OCI-LY1 (cell line): ENCODE results near the gene HERPUD1.

ENCODE experiments used
- H2AFZ ChIP-seq: fragments of 200-600 bp; sonication (generic), shearing (Covaris generic); 2 replicates; pipeline ENCODE4 v1.6.0; 2014; ENCODE audit warnings: antibody characterized with exemption, mild to moderate bottlenecking, low read length
- H3F3A ChIP-seq: fragments of 200-600 bp; sonication (generic), shearing (Covaris generic); 2 replicates; pipeline ENCODE4 v1.6.0; 2014; ENCODE audit warnings: mild to moderate bottlenecking, antibody characterized with exemption, low read length, moderate library complexity; ENCODE audit not compliant: insufficient read depth
- H3K27ac ChIP-seq: fragments of 200-600 bp; sonication (generic); 2 replicates; pipeline ENCODE4 v1.5.1; 2014; ENCODE audit warnings: low read length, mixed run types, mild to moderate bottlenecking, low read depth; ENCODE audit not compliant: poor library complexity, severe bottlenecking
- H3K27me3 ChIP-seq: fragments of 200-600 bp; sonication (generic); 2 replicates; pipeline ENCODE4 v1.6.0; 2014; ENCODE audit warnings: antibody characterized with exemption, mild to moderate bottlenecking, low read length, moderate library complexity; ENCODE audit not compliant: insufficient read depth
- H3K36me3 ChIP-seq: fragments of 200-600 bp; sonication (generic); 2 replicates; pipeline ENCODE4 v1.6.1; 2014; ENCODE audit warnings: mild to moderate bottlenecking, antibody characterized with exemption, low read length, moderate library complexity, mixed read lengths; ENCODE audit not compliant: insufficient read depth
- H3K4me1 ChIP-seq: fragments of 200-600 bp; sonication (generic); 2 replicates; pipeline ENCODE4 v1.5.1; 2014; ENCODE audit warnings: mild to moderate bottlenecking, low read length, moderate library complexity; ENCODE audit not compliant: insufficient read depth, severe bottlenecking
- H3K4me2 ChIP-seq: fragments of 200-600 bp; sonication (generic), shearing (Covaris generic); 2 replicates; pipeline ENCODE4 v1.6.1; 2014; ENCODE audit warnings: low read length
- H3K4me3 ChIP-seq: fragments of 200-600 bp; sonication (generic); 2 replicates; pipeline ENCODE4 v1.5.1; 2014; ENCODE audit warnings: low read length, low read depth, mild to moderate bottlenecking, mixed read lengths; ENCODE audit not compliant: poor library complexity, severe bottlenecking
- H3K79me2 ChIP-seq: fragments of 200-600 bp; shearing (Covaris generic); 2 replicates; pipeline ENCODE4 v1.6.1; 2016; ENCODE audit warnings: mixed run types, low read length, mixed read lengths; ENCODE audit not compliant: insufficient read depth
- H3K9ac ChIP-seq: fragments of 200-600 bp; sonication (generic), shearing (Covaris generic); 2 replicates; pipeline ENCODE4 v1.6.1; 2014; ENCODE audit warnings: mild to moderate bottlenecking, low read length, mixed read lengths
- H3K9me2 ChIP-seq: fragments of 200-600 bp; sonication (generic), shearing (Covaris generic); 2 replicates; pipeline ENCODE4 v1.6.1; 2014; ENCODE audit warnings: low read depth, mild to moderate bottlenecking, low read length, mixed read lengths
- H3K9me3 ChIP-seq: fragments of 200-600 bp; shearing (Covaris generic); 2 replicates; pipeline ENCODE4 v1.6.1; 2014; ENCODE audit warnings: low read length, mixed read lengths
- H4K20me1 ChIP-seq: fragments of 200-600 bp; sonication (generic), shearing (Covaris generic); 2 replicates; pipeline ENCODE4 v1.6.0; 2016; ENCODE audit warnings: mild to moderate bottlenecking, low read length; ENCODE audit not compliant: insufficient read depth
- CTCF ChIP-seq: fragments of 200-600 bp; sonication (generic), shearing (Covaris generic); IDR thresholded peaks from 2 replicates; pipeline ENCODE4 v1.5.1; 2017; ENCODE audit warnings: mild to moderate bottlenecking, antibody characterized with exemption, low read length, moderate library complexity, mixed read lengths
- EZH2 ChIP-seq: fragments of 200-600 bp; sonication (generic), shearing (Covaris generic); IDR thresholded peaks from 2 replicates; pipeline ENCODE4 v1.8.0; 2017; ENCODE audit warnings: borderline replicate concordance, mixed run types, mild to moderate bottlenecking, antibody characterized with exemption, low read length, moderate library complexity, mixed read lengths

Gene HERPUD1

DNA sequence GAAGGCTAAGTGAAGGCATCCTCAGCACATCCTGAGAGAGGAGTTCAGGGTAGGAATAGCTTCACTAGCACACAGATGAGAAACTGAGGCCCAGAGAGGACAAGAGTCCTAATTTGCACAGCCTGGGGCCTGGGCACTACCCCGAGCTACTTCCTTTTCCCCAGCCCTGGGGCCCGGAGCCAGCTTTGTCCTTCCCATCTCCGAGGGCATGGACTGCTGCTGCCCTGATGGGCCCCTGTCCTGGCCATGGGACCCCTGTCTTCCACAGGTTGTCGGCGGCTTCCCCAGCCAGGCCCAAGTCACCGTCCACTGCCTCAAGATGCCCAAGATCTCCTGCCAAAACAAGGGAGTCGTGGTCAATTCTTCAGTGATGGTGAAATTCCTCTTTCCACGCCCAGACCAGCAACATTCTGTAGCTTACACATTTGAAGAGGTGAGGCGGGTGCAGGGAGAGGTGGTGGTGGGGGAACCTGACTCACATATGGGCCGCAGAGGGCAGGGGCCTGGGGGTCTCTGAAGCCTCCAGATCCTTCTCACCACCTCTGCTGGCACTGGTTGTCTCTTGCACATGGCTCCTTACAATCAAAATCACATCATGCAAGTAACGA lies 46.0 kb downstream of the HERPUD1 start:
- H3F3A ChIP-seq = no peaks in the 10 kb centered on the region
- H3K4me2 ChIP-seq = no peak overlapping the region
- no peaks in the 10 kb centered on the region for H3K4me1 ChIP-seq
- H3K9ac ChIP-seq = no peak overlapping the region
- no peaks in the 10 kb centered on the region; the same call in 1 of the 2 replicates for H3K27me3 ChIP-seq
- no peak overlapping the region for H3K27ac ChIP-seq
- H4K20me1 ChIP-seq = no peaks in the 10 kb centered on the region
- TF ChIP-seq EZH2 (no peak), CTCF (no peak)
- no peak overlapping the region for H3K4me3 ChIP-seq
- no peaks in the 10 kb centered on the region for H3K79me2 ChIP-seq
- H3K9me2 ChIP-seq = no peaks in the 10 kb centered on the region
- no peaks in the 10 kb centered on the region for H3K36me3 ChIP-seq
- no peaks in the 10 kb centered on the region for H3K9me3 ChIP-seq
- H2AFZ ChIP-seq = no peak overlapping the region

- Histone ChIP-seq H3K4me1 (no peaks in the 10 kb centered on the region), H3K79me2 (no peaks in the 10 kb centered on the region), H3K27ac (no peak overlapping the region), H3K9me2 (no peaks in the 10 kb centered on the region), H3F3A (no peaks in the 10 kb centered on the region), H3K9ac (no peak overlapping the region), H3K9me3 (no peaks in the 10 kb centered on the region), H3K27me3 (no peaks in the 10 kb centered on the region; the same call in 1 of the 2 replicates), H2AFZ (no peak overlapping the region), H4K20me1 (no peaks in the 10 kb centered on the region), H3K36me3 (no peaks in the 10 kb centered on the region), H3K4me2 (no peak overlapping the region), H3K4me3 (no peak overlapping the region)
- TF ChIP-seq CTCF (no peak), EZH2 (no peak)
Measured at GRCh38 chr16:56980201-56980535, 48.2 kb downstream of the HERPUD1 start.

- Histone ChIP-seq H3K4me3 (no peak overlapping the region), H3K4me1 (no peaks in the 10 kb centered on the region), H3K27ac (no peak overlapping the region), H3K9ac (no peak overlapping the region), H4K20me1 (no peaks in the 10 kb centered on the region), H3K9me2 (no peaks in the 10 kb centered on the region), H3K9me3 (no peaks in the 10 kb centered on the region), H3K4me2 (no peak overlapping the region), H3K79me2 (no peaks in the 10 kb centered on the region), H2AFZ (no peak overlapping the region), H3K36me3 (no peaks in the 10 kb centered on the region), H3F3A (no peaks in the 10 kb centered on the region), H3K27me3 (no peaks in the 10 kb centered on the region; the same call in 1 of the 2 replicates)
- no peak for TF ChIP-seq EZH2
Measured at GRCh38 chr16:56980792-56981724, 49.1 kb downstream of the HERPUD1 start.
